Naive thymus-derived CD4-positive, alpha-beta T cell (primary cell): Measurements from ENCODE around the gene CHMP3. TPM values are rescaled to one million over a fixed set of nuclear protein-coding genes. Genes with fewer than 3 reads are reported as not detected.
"Not testable (repeated sequence)": the region's sequence is repeated elsewhere in the genome, so short reads cannot be mapped to it uniquely, and the experiment has no call there.

Experiments
- ATAC-seq: fragments of 150-1000 bp; cut with Tn5 transposase; 2 replicates; pipeline ENCODE4 v1.10.0; 2021; ENCODE audit warnings: mild to moderate bottlenecking, moderate library complexity
- CTCF ChIA-PET: fragments of 350-600 bp; sonication (Branson Sonifier 250); formaldehyde crosslinking; loops from one replicate; lab custom pipeline; 2021; ENCODE audit warnings: antibody characterized with exemption; lab: Charles Lee
- POLR2A ChIA-PET: fragments of 350-600 bp; sonication (Branson Sonifier 250); formaldehyde crosslinking; loops from one replicate; lab custom pipeline; 2021; ENCODE audit warnings: antibody characterized with exemption, inconsistent platforms; lab: Charles Lee
- DNase-seq, 9 donors: peaks; one replicate each; pipeline versions ENCODE4 v3.0.0 to v3.0.0-alpha.2; 2020 to 2022; ENCODE audit warnings: mixed read lengths in 1 of 9
- H3K27ac ChIP-seq: one replicate; pipeline ENCODE4 v1.7.0; 2013; ENCODE audit warnings: mild to moderate bottlenecking, low read depth, low read length, moderate library complexity
- H3K27me3 ChIP-seq, 2 donors: one replicate each; pipeline ENCODE4 v1.7.0; 2013; ENCODE audit warnings: low read length in 2 of 2, mild to moderate bottlenecking in 2 of 2, moderate library complexity in 2 of 2; ENCODE audit not compliant: control insufficient read depth in 2 of 2, insufficient read depth in 2 of 2
- H3K36me3 ChIP-seq, 3 experiments: 1 replicate in 2 of 3; 2 replicates in 1 of 3; pipeline ENCODE4 v1.7.0; 2013; ENCODE audit warnings: low read length in 3 of 3, mild to moderate bottlenecking in 3 of 3, moderate library complexity in 1 of 3; ENCODE audit not compliant: insufficient read depth in 3 of 3, control insufficient read depth in 2 of 3
- H3K4me1 ChIP-seq, 2 donors: one replicate each; pipeline ENCODE4 v1.7.0; 2013; ENCODE audit warnings: low read length in 2 of 2, mild to moderate bottlenecking in 2 of 2, moderate library complexity in 1 of 2; ENCODE audit not compliant: control insufficient read depth in 2 of 2, insufficient read depth in 2 of 2
- H3K4me3 ChIP-seq: 2 replicates; pipeline ENCODE4 v1.7.0; 2013; ENCODE audit warnings: mild to moderate bottlenecking, low read length
- H3K9me3 ChIP-seq, 3 experiments: 1 replicate in 2 of 3; 2 replicates in 1 of 3; pipeline ENCODE4 v1.7.0; 2013; ENCODE audit warnings: low read length in 3 of 3; ENCODE audit not compliant: control insufficient read depth in 2 of 3
- H3K27ac Mint-ChIP-seq, 9 donors: one replicate each; pipeline ENCODE4 v1.8.0; 2020 to 2022; ENCODE audit warnings: mixed read lengths in 9 of 9, mild to moderate bottlenecking in 8 of 9, moderate library complexity in 5 of 9, inconsistent platforms in 2 of 9
- H3K27me3 Mint-ChIP-seq, 5 donors: one replicate each; pipeline ENCODE4 v1.8.0; 2021 to 2022; ENCODE audit warnings: mixed read lengths in 5 of 5, mild to moderate bottlenecking in 1 of 5
- H3K36me3 Mint-ChIP-seq, 5 donors: one replicate each; pipeline ENCODE4 v1.8.0; 2020 to 2022; ENCODE audit warnings: mixed read lengths in 5 of 5, mild to moderate bottlenecking in 3 of 5, inconsistent platforms in 1 of 5
- H3K4me1 Mint-ChIP-seq, 7 donors: one replicate each; pipeline ENCODE4 v1.8.0; 2020 to 2022; ENCODE audit warnings: mixed read lengths in 7 of 7, mild to moderate bottlenecking in 3 of 7, inconsistent platforms in 1 of 7
- H3K4me3 Mint-ChIP-seq, 10 donors: one replicate each; pipeline ENCODE4 v1.8.0; 2020 to 2022; ENCODE audit warnings: mild to moderate bottlenecking in 10 of 10, mixed read lengths in 10 of 10, moderate library complexity in 6 of 10, inconsistent platforms in 2 of 10
- H3K9me3 Mint-ChIP-seq, 11 donors: one replicate each; pipeline ENCODE4 v1.8.0; 2020 to 2022; ENCODE audit warnings: mixed read lengths in 11 of 11, mild to moderate bottlenecking in 4 of 11, inconsistent platforms in 1 of 11, moderate library complexity in 1 of 11
- intact Hi-C, 2 donors: fragments of 100-400 bp; cut with micrococcal nuclease; formaldehyde crosslinking; loops; one replicate each; pipeline ENCODE4 v1.15.1; 2023
- polyA plus RNA-seq, 2 donors: library from polyadenylated mRNA; unstranded; fragments of 300-500 nt; fragmentation: Illumina TruSeq; gene quantifications; one replicate each; pipeline ENCODE4 v1.2.3, GENCODE V29; 2021
- total RNA-seq, 6 experiments: library from RNA in 5 of 6; stranded (reverse) in 5 of 6; gene quantifications; 1 replicate in 5 of 6; 2 replicates in 1 of 6; pipeline ENCODE4 v1.2.3 and lab custom pipeline; 2021 to 2026

CHMP3 gene
- total and polyA plus RNA-seq, 7 experiments from 2014 or later, result 39.9 to 103 (median 90.1) TPM

DNA sequence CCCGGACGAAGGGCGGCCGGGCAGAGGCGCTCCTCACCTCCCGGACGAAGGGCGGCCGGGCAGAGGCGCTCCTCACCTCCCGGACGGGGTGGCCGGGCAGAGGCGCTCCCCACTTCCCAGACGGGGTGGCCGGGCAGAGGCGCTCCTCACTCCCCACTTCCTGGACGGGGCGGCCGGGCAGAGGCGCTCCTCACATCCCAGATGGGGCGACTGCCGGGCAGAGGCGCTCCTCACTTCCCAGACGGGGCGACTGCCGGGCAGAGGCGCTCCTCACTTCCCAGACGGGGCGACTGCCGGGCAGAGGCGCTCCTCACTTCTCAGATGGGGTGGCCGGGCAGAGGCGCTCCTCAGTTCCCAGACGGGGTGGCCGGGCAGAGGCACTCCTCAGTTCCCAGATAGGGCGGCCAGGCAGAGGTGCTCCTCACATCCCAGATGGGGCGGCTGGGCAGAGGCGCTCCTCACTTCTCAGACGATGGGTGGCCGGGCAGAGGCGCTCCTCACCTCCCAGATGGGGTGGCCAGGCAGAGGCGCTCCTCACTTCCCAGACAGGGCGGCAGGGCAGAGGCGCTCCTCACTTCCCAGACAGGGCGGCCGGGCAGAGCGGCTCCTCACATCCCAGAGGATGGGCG is 17.8 kb downstream of the CHMP3 start:
- H3K27ac Mint-ChIP-seq, H3K9me3 ChIP-seq, H3K36me3 ChIP-seq, H3K4me3 ChIP-seq, H3K4me3 Mint-ChIP-seq, H3K27me3 Mint-ChIP-seq, intact Hi-C loops, CTCF ChIA-PET, H3K27ac ChIP-seq, DNase-seq, POLR2A ChIA-PET, H3K4me1 ChIP-seq, ATAC-seq, H3K27me3 ChIP-seq: not testable (repeated sequence)
- Mint-ChIP-seq H3K36me3 (peaks cover 9 to 61% (median 36%) of the 10 kb centered on the region in 5 donors), H3K9me3 (peaks cover 0 to 25% (median 11%) of the 10 kb centered on the region in 11 donors), H3K4me1 (peaks cover 0 to 33% (median 21%) of the 10 kb centered on the region in 7 donors)

DNA sequence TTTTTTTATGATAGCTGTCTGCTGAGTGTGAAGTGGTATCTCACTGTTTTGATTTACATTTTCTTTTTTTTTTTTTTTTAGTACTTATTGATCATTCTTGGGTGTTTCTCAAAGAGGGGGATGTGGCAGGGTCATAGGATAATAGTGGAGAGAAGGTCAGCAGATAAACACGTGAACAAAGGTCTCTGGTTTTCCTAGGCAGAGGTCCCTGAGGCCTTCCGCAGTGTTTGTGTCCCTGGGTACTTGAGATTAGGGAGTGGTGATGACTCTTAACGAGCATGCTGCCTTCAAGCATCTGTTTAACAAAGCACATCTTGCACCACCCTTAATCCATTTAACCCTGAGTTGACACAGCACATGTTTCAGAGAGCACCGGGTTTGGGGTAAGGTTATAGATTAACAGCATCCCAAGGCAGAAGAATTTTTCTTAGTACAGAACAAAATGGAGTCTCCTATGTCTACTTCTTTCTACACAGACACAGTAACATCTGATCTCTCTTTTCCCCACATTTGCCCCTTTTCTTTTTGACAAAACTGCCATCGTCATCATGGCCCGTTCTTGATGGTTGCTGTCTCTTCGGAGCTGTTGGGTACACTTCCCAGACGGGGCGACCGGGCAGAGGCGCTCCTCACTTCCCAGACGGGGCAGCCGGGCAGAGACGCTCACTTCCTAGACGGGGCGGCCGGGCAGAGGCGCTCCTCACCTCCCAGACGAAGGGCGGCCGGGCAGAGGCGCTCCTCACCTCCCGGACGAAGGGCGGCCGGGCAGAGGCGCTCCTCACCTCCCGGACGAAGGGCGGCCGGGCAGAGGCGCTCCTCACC is 18.8 kb downstream of the CHMP3 start:
- CTCF ChIA-PET, result not testable (repeated sequence)

DNA sequence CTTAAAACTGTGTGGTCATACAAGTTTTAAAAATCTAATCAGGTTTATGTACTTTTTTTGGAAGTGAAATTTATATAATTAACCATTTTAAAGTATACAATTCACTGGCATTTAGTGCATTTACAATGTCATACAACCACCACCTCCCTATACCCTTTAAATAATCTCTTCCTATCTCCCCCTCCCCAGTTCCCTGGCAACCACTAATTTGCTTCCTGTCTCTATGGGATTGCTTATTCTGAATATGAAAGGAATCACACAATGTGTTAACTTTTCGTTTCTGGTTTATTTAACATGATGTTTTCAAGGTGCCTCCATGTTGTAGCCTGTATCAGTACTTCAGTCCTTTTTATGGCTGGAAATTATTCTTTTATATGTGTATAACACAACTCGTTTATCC is 19.4 kb downstream of the CHMP3 start:
- CTCF ChIA-PET, result no interaction called here
- peaks cover 0 to 25% (median 12%) of the 10 kb centered on the region in 11 donors for H3K9me3 Mint-ChIP-seq

More for the DNA sequence above, 18.8 kb downstream of the CHMP3 start:
- H3K4me3 Mint-ChIP-seq, intact Hi-C loops, H3K27me3 Mint-ChIP-seq, H3K9me3 ChIP-seq, H3K27me3 ChIP-seq, ATAC-seq, H3K4me3 ChIP-seq, DNase-seq, H3K36me3 ChIP-seq, H3K4me1 ChIP-seq, H3K27ac ChIP-seq: not testable (repeated sequence)
- peaks cover 0 to 33% (median 21%) of the 10 kb centered on the region in 7 donors for H3K4me1 Mint-ChIP-seq
- H3K9me3 Mint-ChIP-seq, result peaks cover 0 to 25% (median 11%) of the 10 kb centered on the region in 11 donors
- peaks cover 9 to 59% (median 36%) of the 10 kb centered on the region in 5 donors for H3K36me3 Mint-ChIP-seq
- POLR2A ChIA-PET, result interaction anchor here (0.7 kb wide), 1 partner anchor 93 kb away, joined by 3 read pairs; no protein-coding TSS in a partner anchor
- peak overlapping the region in 1 of 9 donors; percentile 26 for H3K27ac Mint-ChIP-seq

DNA sequence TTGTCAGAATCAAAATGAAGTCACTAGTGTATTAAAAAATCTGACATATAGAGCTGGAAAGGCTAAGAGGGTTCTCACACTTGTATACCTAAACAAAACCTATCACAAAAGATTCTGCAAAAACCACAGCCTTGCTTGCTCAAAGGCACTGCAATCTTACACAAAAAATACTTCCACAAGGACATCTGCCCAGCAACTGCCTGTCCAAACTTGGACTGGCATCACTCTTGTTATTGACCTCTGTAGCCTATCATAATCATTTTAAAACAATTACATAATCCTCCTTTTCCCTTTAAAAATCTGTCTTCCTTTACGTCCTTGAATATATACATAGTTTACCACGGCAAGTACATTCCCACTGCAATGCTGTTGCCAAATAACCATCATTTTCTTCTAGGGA is 19.9 kb downstream of the CHMP3 start:
- POLR2A ChIA-PET, result no interaction called here
- no peaks in the 10 kb centered on the region for H3K9me3 ChIP-seq
- H3K4me3 ChIP-seq, result no peak overlapping the region
- Mint-ChIP-seq H3K36me3 (peaks cover 9 to 63% (median 34%) of the 10 kb centered on the region in 5 donors), H3K9me3 (peaks cover 0 to 22% (median 11%) of the 10 kb centered on the region in 11 donors), H3K27me3 (no peaks in the 10 kb centered on the region), H3K27ac (peak overlapping the region in 1 of 9 donors; percentile 52), H3K4me3 (no peak overlapping the region), H3K4me1 (peaks cover 0 to 38% (median 21%) of the 10 kb centered on the region in 7 donors)
- no peak overlapping the region for H3K27ac ChIP-seq
- no peaks in the 10 kb centered on the region for H3K36me3 ChIP-seq
- intact Hi-C loops, result no loop called here
- CTCF ChIA-PET, result no interaction called here
- DNase-seq (no peak), ATAC-seq (no peak)
- H3K4me1 ChIP-seq, result no peaks in the 10 kb centered on the region
- no peaks in the 10 kb centered on the region for H3K27me3 ChIP-seq

More for the DNA sequence above, 19.4 kb downstream of the CHMP3 start:
- H3K27ac Mint-ChIP-seq, result no peak overlapping the region
- no peaks in the 10 kb centered on the region for H3K27me3 Mint-ChIP-seq
- Histone ChIP-seq H3K4me3 (no peak overlapping the region), H3K4me1 (no peaks in the 10 kb centered on the region), H3K36me3 (no peaks in the 10 kb centered on the region), H3K27ac (no peak overlapping the region), H3K9me3 (no peaks in the 10 kb centered on the region), H3K27me3 (no peaks in the 10 kb centered on the region)
- peaks cover 9 to 63% (median 36%) of the 10 kb centered on the region in 5 donors for H3K36me3 Mint-ChIP-seq
- ATAC-seq, result no peak
- no peak overlapping the region for H3K4me3 Mint-ChIP-seq
- intact Hi-C loops, result no loop called here
- peaks cover 0 to 36% (median 21%) of the 10 kb centered on the region in 7 donors for H3K4me1 Mint-ChIP-seq
- DNase-seq, result no peak
- POLR2A ChIA-PET, result no interaction called here

DNA sequence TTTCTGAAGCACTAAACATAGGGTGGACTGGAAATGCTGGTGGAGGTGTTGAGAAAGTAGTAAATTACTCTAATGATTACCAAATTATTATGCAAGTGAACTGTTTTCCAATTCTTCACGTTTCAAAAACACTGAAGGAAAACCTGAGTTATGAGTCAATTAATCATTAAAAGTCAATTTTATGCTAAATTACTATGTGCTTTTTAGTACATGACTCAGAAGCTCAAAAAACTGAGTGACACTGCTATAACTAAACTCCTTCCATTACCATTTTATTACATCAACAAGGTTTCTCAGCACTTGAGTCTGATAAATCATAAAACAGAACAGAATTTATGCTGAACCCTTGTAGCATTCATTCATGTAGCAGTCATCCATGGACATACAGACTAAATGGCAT is 20.4 kb downstream of the CHMP3 start:
- Mint-ChIP-seq H3K36me3 (peaks cover 9 to 61% (median 34%) of the 10 kb centered on the region in 5 donors), H3K27me3 (no peaks in the 10 kb centered on the region), H3K27ac (no peak overlapping the region), H3K9me3 (peaks cover 0 to 16% (median 10%) of the 10 kb centered on the region in 11 donors), H3K4me1 (peaks cover 0 to 41% (median 23%) of the 10 kb centered on the region in 7 donors), H3K4me3 (no peak overlapping the region)
- H3K4me1 ChIP-seq, result no peaks in the 10 kb centered on the region
- DNase-seq (no peak), ATAC-seq (no peak)
- intact Hi-C loops, result no loop called here
- no peaks in the 10 kb centered on the region for H3K9me3 ChIP-seq
- ChIA-PET CTCF (no interaction called here), POLR2A (interaction anchor here (0.5 to 2.8 kb wide), 2 partner anchors 9 to 25 kb away, joined by 4 to 14 read pairs; no protein-coding TSS in a partner anchor)
- no peaks in the 10 kb centered on the region for H3K27me3 ChIP-seq
- no peak overlapping the region for H3K4me3 ChIP-seq
- H3K36me3 ChIP-seq, result no peaks in the 10 kb centered on the region
- H3K27ac ChIP-seq, result no peak overlapping the region

DNA sequence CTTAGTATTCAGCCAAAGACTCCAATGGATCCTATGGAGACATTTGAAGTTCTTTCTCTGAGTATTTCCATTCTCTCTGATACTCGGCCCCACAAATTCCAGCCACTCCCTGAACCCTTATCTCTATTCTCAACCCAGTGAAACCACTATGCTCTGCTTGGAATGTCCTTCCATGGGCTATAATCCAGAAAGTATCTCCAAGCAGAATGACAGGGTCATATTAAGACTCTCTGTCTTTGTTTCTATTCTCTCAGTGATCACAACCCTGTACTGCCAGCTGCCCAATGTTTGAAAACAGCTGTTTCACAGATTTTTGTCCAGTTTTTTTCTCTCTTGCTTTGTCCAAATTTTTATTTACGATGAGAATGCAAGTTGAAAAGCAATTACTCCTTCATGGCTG is 21.9 kb downstream of the CHMP3 start:
- Mint-ChIP-seq H3K27ac (peak overlapping the region in 3 of 9 donors; percentile 2 to 49 (median 35)), H3K36me3 (peaks cover 17 to 59% (median 29%) of the 10 kb centered on the region in 5 donors), H3K4me1 (peaks cover 0 to 49% (median 37%) of the 10 kb centered on the region in 7 donors), H3K4me3 (no peak overlapping the region), H3K9me3 (peaks cover 2 to 21% (median 8%) of the 10 kb centered on the region in 11 donors), H3K27me3 (no peaks in the 10 kb centered on the region)
- Histone ChIP-seq H3K36me3 (no peaks in the 10 kb centered on the region), H3K27ac (no peak overlapping the region), H3K9me3 (no peaks in the 10 kb centered on the region), H3K4me1 (no peaks in the 10 kb centered on the region), H3K27me3 (no peaks in the 10 kb centered on the region), H3K4me3 (no peak overlapping the region)
- DNase-seq (no peak), ATAC-seq (no peak)
- POLR2A ChIA-PET, result interaction anchor here (0.5 to 2.8 kb wide), 3 partner anchors 11 to 63 kb away, joined by 3 to 14 read pairs (median 4); no protein-coding TSS in a partner anchor
- intact Hi-C loops, result no loop called here
- CTCF ChIA-PET, result interaction anchor here (0.6 kb wide), 2 partner anchors 34 to 79 kb away, joined by 3 read pairs; no protein-coding TSS in a partner anchor
